IMR-90 (cell line): ENCODE results near the gene ZNF292. TPM values are rescaled to one million over a fixed set of nuclear protein-coding genes. Genes with fewer than 3 reads are reported as not detected.

Experiments used
- ATAC-seq: fragments of 200-7000 bp; cut with Tn5 transposase; 2 replicates; pipeline ENCODE4 v1.9.1; 2020; ENCODE audit warnings: low read depth, mild to moderate bottlenecking, moderate library complexity
- BruUV-seq: library from RNA; stranded (reverse); fragments of 400-500 nt; replicated peaks from 2 replicates; lab custom pipeline; 2021; lab: Mats Ljungman, UMichigan
- CTCF ChIA-PET: fragments of 300-600 bp; formaldehyde crosslinking; extraction: SDS; loops from one replicate; lab custom pipeline; 2021; ENCODE audit warnings: antibody characterized with exemption; lab: Yijun Ruan, JAX
- POLR2A ChIA-PET: fragments of 300-600 bp; sonication (Branson Sonifier 250); formaldehyde crosslinking; loops from one replicate; lab custom pipeline; 2022; ENCODE audit warnings: antibody characterized with exemption; ENCODE audit not compliant: unreplicated experiment; lab: Charles Lee
- DNase-seq: peaks from one replicate; pipeline ENCODE4 v3.0.0; 2013
- H2AFZ ChIP-seq: replicated peaks from 2 replicates; pipeline ENCODE3; 2013; ENCODE audit warnings: low read length, mild to moderate bottlenecking; ENCODE audit not compliant: poor library complexity
- H2AK5ac ChIP-seq: 2 replicates; pipeline ENCODE4 v1.6.1; 2013; ENCODE audit warnings: low read depth, low read length, inconsistent platforms
- H2AK9ac ChIP-seq: replicated peaks from 2 replicates; pipeline ENCODE3; 2013; ENCODE audit warnings: mild to moderate bottlenecking, low read depth, low read length, moderate library complexity; ENCODE audit not compliant: poor library complexity
- H2BK120ac ChIP-seq: 2 replicates; pipeline ENCODE4 v1.6.1; 2013; ENCODE audit warnings: low read depth, low read length, inconsistent platforms
- H2BK15ac ChIP-seq: 3 replicates; pipeline ENCODE4 v1.6.1; 2013; ENCODE audit warnings: low read depth, low read length, inconsistent platforms
- H2BK20ac ChIP-seq: 2 replicates; pipeline ENCODE4 v1.6.1; 2013; ENCODE audit warnings: low read depth, mild to moderate bottlenecking, inconsistent platforms, low read length, moderate library complexity
- H2BK5ac ChIP-seq: 2 replicates; pipeline ENCODE4 v1.6.1; 2013; ENCODE audit warnings: mild to moderate bottlenecking, low read depth, low read length, inconsistent platforms; ENCODE audit not compliant: poor library complexity, severe bottlenecking
- H3K14ac ChIP-seq: replicated peaks from 2 replicates; pipeline ENCODE4 v1.6.1; 2013; ENCODE audit warnings: low read depth, low read length, inconsistent platforms
- H3K18ac ChIP-seq: 2 replicates; pipeline ENCODE4 v1.6.1; 2013; ENCODE audit warnings: low read depth, low read length, control low read depth
- H3K23ac ChIP-seq: 2 replicates; pipeline ENCODE4 v1.6.1; 2013; ENCODE audit warnings: low read depth, low read length, inconsistent platforms
- H3K27ac ChIP-seq: 2 replicates; pipeline ENCODE4 v1.5.1; 2013; ENCODE audit warnings: mild to moderate bottlenecking, control low read depth, low read length; ENCODE audit not compliant: insufficient read depth
- H3K27me3 ChIP-seq: 2 replicates; pipeline ENCODE4 v1.6.1; 2013; ENCODE audit warnings: low read length; ENCODE audit not compliant: control insufficient read depth, insufficient read depth
- H3K36me3 ChIP-seq: 2 replicates; pipeline ENCODE4 v1.6.1; 2013; ENCODE audit warnings: low read length, mixed read lengths; ENCODE audit not compliant: control insufficient read depth, insufficient read depth
- H3K4ac ChIP-seq: 2 replicates; pipeline ENCODE4 v1.6.1; 2013; ENCODE audit warnings: low read depth, low read length, inconsistent platforms
- H3K4me1 ChIP-seq: 2 replicates; pipeline ENCODE4 v1.6.1; 2013; ENCODE audit warnings: low read length, mixed read lengths; ENCODE audit not compliant: control insufficient read depth, insufficient read depth
- H3K4me2 ChIP-seq: 2 replicates; pipeline ENCODE4 v1.6.1; 2013; ENCODE audit warnings: low read depth, mild to moderate bottlenecking, control low read depth, low read length, moderate library complexity
- H3K4me3 ChIP-seq: 2 replicates; pipeline ENCODE4 v1.5.1; 2013; ENCODE audit warnings: low read depth, mild to moderate bottlenecking, control low read depth, low read length, moderate library complexity; ENCODE audit not compliant: insufficient read depth
- H3K56ac ChIP-seq: 2 replicates; pipeline ENCODE4 v1.6.1; 2013; ENCODE audit warnings: low read length, inconsistent platforms; ENCODE audit not compliant: insufficient read depth; ENCODE audit errors: extremely low read depth
- H3K79me1 ChIP-seq, 2 experiments: 2 replicates each; pipeline ENCODE4 v1.6.1; 2013; ENCODE audit warnings: low read length in 2 of 2, inconsistent platforms in 1 of 2, low read depth in 1 of 2
- H3K9ac ChIP-seq: 2 replicates; pipeline ENCODE4 v1.6.1; 2013; ENCODE audit warnings: low read depth, low read length, control low read depth
- H3K9me1 ChIP-seq: 2 replicates; pipeline ENCODE4 v1.6.1; 2013; ENCODE audit warnings: low read length, inconsistent platforms; ENCODE audit not compliant: insufficient read depth
- H3K9me3 ChIP-seq: 2 replicates; pipeline ENCODE4 v1.6.1; 2013; ENCODE audit warnings: low read length; ENCODE audit not compliant: control insufficient read depth, insufficient read depth
- H4K20me1 ChIP-seq: 2 replicates; pipeline ENCODE4 v1.6.1; 2013; ENCODE audit warnings: low read length, inconsistent platforms; ENCODE audit not compliant: insufficient read depth
- H4K5ac ChIP-seq: 2 replicates; pipeline ENCODE4 v1.6.1; 2013; ENCODE audit warnings: mild to moderate bottlenecking, low read depth, low read length, control low read depth
- H4K8ac ChIP-seq, 2 experiments: 2 replicates each; pipeline ENCODE4 v1.6.1; 2013; ENCODE audit warnings: low read depth in 2 of 2, low read length in 2 of 2, control low read depth in 1 of 2, inconsistent platforms in 1 of 2
- H4K91ac ChIP-seq: 2 replicates; pipeline ENCODE4 v1.6.1; 2013; ENCODE audit warnings: low read depth, low read length, inconsistent platforms; ENCODE audit not compliant: insufficient read depth
- BHLHE40 ChIP-seq: fragments of 150-350 bp; IDR thresholded peaks from 2 replicates; pipeline ENCODE4 v1.6.1; 2016; ENCODE audit warnings: mild to moderate bottlenecking, low read depth, low read length
- CEBPB ChIP-seq: IDR thresholded peaks from 2 replicates; pipeline ENCODE4 v1.6.1; 2012; ENCODE audit warnings: low read depth, low read length, improper control_type of control experiment
- CHD1 ChIP-seq: IDR thresholded peaks from 2 replicates; pipeline ENCODE4 v1.6.1; 2012; ENCODE audit warnings: low read depth, low read length, improper control_type of control experiment
- ELK1 ChIP-seq: fragments of 150-350 bp; IDR thresholded peaks from 2 replicates; pipeline ENCODE4 v1.6.1; 2016; ENCODE audit warnings: low read depth, mild to moderate bottlenecking, low read length, moderate library complexity, borderline replicate concordance
- FOS ChIP-seq: fragments of 150-350 bp; IDR thresholded peaks from 2 replicates; pipeline ENCODE4 v1.6.1; 2016; ENCODE audit warnings: low read depth, low read length
- MAZ ChIP-seq: IDR thresholded peaks from 2 replicates; pipeline ENCODE4 v1.6.1; 2012; ENCODE audit warnings: low read depth, mild to moderate bottlenecking, low read length, improper control_type of control experiment, moderate library complexity, borderline replicate concordance
- MXI1 ChIP-seq: IDR thresholded peaks from 2 replicates; pipeline ENCODE4 v1.6.1; 2012; ENCODE audit warnings: low read depth, mild to moderate bottlenecking, low read length, moderate library complexity, borderline replicate concordance
- NFE2L2 ChIP-seq: fragments of 150-350 bp; IDR thresholded peaks from 2 replicates; pipeline ENCODE4 v1.6.1; 2016; ENCODE audit warnings: low read depth, mild to moderate bottlenecking, low read length
- POLR2A ChIP-seq: IDR thresholded peaks from 2 replicates; pipeline ENCODE4 v1.6.1; 2012; ENCODE audit warnings: mild to moderate bottlenecking, low read depth, low read length
- RAD21 ChIP-seq: IDR thresholded peaks from 2 replicates; pipeline ENCODE4 v1.6.1; 2012; ENCODE audit warnings: low read length, improper control_type of control experiment
- RCOR1 ChIP-seq: IDR thresholded peaks from 2 replicates; pipeline ENCODE4 v1.6.1; 2012; ENCODE audit warnings: mild to moderate bottlenecking, low read length, improper control_type of control experiment; ENCODE audit not compliant: insufficient replicate concordance
- RFX5 ChIP-seq: IDR thresholded peaks from 2 replicates; pipeline ENCODE4 v1.8.0; 2012; ENCODE audit warnings: low read depth, mild to moderate bottlenecking, low read length, moderate library complexity
- SMC3 ChIP-seq: fragments of 150-350 bp; IDR thresholded peaks from 2 replicates; pipeline ENCODE4 v1.6.1; 2016; ENCODE audit warnings: low read depth, mild to moderate bottlenecking, antibody characterized with exemption, low read length, moderate library complexity
- WGBS, 2 experiments: methylation state at CpG; one replicate each; pipeline versions ENCODE4 v1.1.5 to v1.1.7; 2013; ENCODE audit warnings: missing lambda C conversion rate in 2 of 2; ENCODE audit not compliant: insufficient read length in 1 of 2; ENCODE audit errors: extremely low coverage in 2 of 2; 5-methylcytosine and 5-hydroxymethylcytosine counted together
- dilution Hi-C: fragments of 300-500 bp; cut with HindIII; formaldehyde crosslinking; loops from one replicate; pipeline ENCODE4 v1.14.3; 2018; ENCODE audit warnings: low sequenced_read_pairs; ENCODE audit not compliant: unreplicated experiment
- in situ Hi-C: fragments of 300-500 bp; cut with MboI; formaldehyde crosslinking; loops from 3 replicates; pipeline ENCODE4 v1.14.3; 2019; ENCODE audit warnings: low sequenced_read_pairs, inconsistent platforms, mixed read lengths
- intact Hi-C: fragments of 100-400 bp; cut with micrococcal nuclease; formaldehyde crosslinking; loops from 2 replicates; pipeline ENCODE4 v1.10.0; 2022
- polyA plus RNA-seq, 3 experiments: library from polyadenylated mRNA; depleted of rRNA; stranded (reverse); fragments of >200 nt; gene quantifications; 2 replicates each; pipeline ENCODE4 v1.2.3, GENCODE V29; 2012; ENCODE audit warnings: low replicate concordance in 1 of 3
- total RNA-seq: library from RNA; depleted of rRNA; stranded (reverse); fragments of >200 nt; gene quantifications from 2 replicates; pipeline ENCODE4 v1.2.3, GENCODE V29; 2012
- TF ChIP-seq, protein P1 (sequence below): fragments of 150-350 bp; IDR thresholded peaks from 2 replicates; pipeline ENCODE4 v1.6.1; 2017; ENCODE audit warnings: mild to moderate bottlenecking, antibody characterized with exemption, low read length, low read depth

Gene ZNF292
- total and polyA plus RNA-seq, 2 of the 4 experiments (the other 2 are of a cell fraction), result 5.5 to 28.3 TPM

- WGBS, 2 experiments, result no CpG with 5 or more reads among the region's 3 CpGs
- dilution Hi-C loops (no loop called here), in situ Hi-C loops (no loop called here), intact Hi-C loops (no loop called here)
- DNase-seq (no peak), ATAC-seq (no peak)
- Histone ChIP-seq H4K91ac (no peak overlapping the region), H3K9me1 (no peaks in the 10 kb centered on the region), H3K14ac (no peak overlapping the region), H2BK5ac (no peak overlapping the region), H2BK120ac (no peak overlapping the region), H3K4ac (no peak overlapping the region), H2BK20ac (no peak overlapping the region), H3K4me1 (no peaks in the 10 kb centered on the region), H4K5ac (no peak overlapping the region), H3K18ac (no peak overlapping the region), H2AFZ (no peak overlapping the region), H3K27ac (no peak overlapping the region), H3K79me1 (no peaks in the 10 kb centered on the region), H3K23ac (no peak overlapping the region), H2AK9ac (no peak overlapping the region), H2AK5ac (no peak overlapping the region), H3K4me3 (no peak overlapping the region), H3K36me3 (no peaks in the 10 kb centered on the region), H3K56ac (no peak overlapping the region), H3K9me3 (no peaks in the 10 kb centered on the region), H3K9ac (no peak overlapping the region), H3K4me2 (no peak overlapping the region), H4K8ac (no peak overlapping the region), H3K27me3 (peaks cover under 1% of the 10 kb centered on the region; the same call in 1 of the 2 replicates), H4K20me1 (no peaks in the 10 kb centered on the region), H2BK15ac (no peak overlapping the region)
- TF ChIP-seq, protein P1, sequence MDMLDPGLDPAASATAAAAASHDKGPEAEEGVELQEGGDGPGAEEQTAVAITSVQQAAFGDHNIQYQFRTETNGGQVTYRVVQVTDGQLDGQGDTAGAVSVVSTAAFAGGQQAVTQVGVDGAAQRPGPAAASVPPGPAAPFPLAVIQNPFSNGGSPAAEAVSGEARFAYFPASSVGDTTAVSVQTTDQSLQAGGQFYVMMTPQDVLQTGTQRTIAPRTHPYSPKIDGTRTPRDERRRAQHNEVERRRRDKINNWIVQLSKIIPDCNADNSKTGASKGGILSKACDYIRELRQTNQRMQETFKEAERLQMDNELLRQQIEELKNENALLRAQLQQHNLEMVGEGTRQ, result no peak
- TF ChIP-seq NFE2L2, result no peak
- no peak for TF ChIP-seq RFX5
- TF ChIP-seq CEBPB, result no peak
- no peak for TF ChIP-seq BHLHE40
- TF ChIP-seq MXI1, result no peak
- TF ChIP-seq ELK1, result no peak
- TF ChIP-seq POLR2A, result no peak
- no peak for TF ChIP-seq RAD21
- no peak for TF ChIP-seq FOS
- TF ChIP-seq CHD1, result no peak
- no peak for TF ChIP-seq RCOR1
- TF ChIP-seq SMC3, result no peak
- no peak for TF ChIP-seq MAZ
- ChIA-PET POLR2A (interaction anchor here (0.6 kb wide), 1 partner anchor 112 kb away, joined by 8 read pairs; no protein-coding TSS in a partner anchor), CTCF (no interaction called here)
- no TSS peak for BruUV-seq
Observed at GRCh38 chr6:87283461-87283860, 128.1 kb downstream of the ZNF292 start.
